Posterior vena cava (tissue), 2 donors: Measurements from ENCODE around the gene TNIP3. TPM values are rescaled to one million over a fixed set of nuclear protein-coding genes. Genes with fewer than 3 reads are reported as not detected.
"Not testable (repeated sequence)": the region's sequence is repeated elsewhere in the genome, so short reads cannot be mapped to it uniquely, and the experiment has no call there.

Experiments
- DNase-seq: peaks from one replicate; pipeline ENCODE4 v3.0.0-alpha.2; 2020; ENCODE audit warnings: low spot score
- intact Hi-C, 2 donors: fragments of 100-400 bp; cut with DNase I; formaldehyde crosslinking; loops; one replicate each; pipeline versions ENCODE4 v1.14.1 to v1.14.2; 2022 to 2023
- long read RNA-seq, 2 donors: library from polyadenylated mRNA; unstranded; transcript quantifications; one replicate each; pipeline ENCODE4 v2.0.0, GENCODE V29; 2020 to 2021
- total RNA-seq, 2 donors: library from RNA; stranded (reverse); fragmentation: NEBNext Ultra II Directional; extraction: Animal tissue kit (Norgen Biotek cat#: 25700); gene quantifications; one replicate each; pipeline ENCODE4 v1.2.1, GENCODE V29; 2021
- donor health status: DM: yes; HTN: yes; CAD: no.
- donor health status: DM: yes; HTN: yes; CAD: no.

The TNIP3 gene, protein sequence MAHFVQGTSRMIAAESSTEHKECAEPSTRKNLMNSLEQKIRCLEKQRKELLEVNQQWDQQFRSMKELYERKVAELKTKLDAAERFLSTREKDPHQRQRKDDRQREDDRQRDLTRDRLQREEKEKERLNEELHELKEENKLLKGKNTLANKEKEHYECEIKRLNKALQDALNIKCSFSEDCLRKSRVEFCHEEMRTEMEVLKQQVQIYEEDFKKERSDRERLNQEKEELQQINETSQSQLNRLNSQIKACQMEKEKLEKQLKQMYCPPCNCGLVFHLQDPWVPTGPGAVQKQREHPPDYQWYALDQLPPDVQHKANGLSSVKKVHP
- under 1 TPM in 1 of 2 donors, not detected in 1; 0.19 TPM for total RNA-seq
- long read RNA-seq, donor 1 = 0 reads
- long read RNA-seq, donor 2 = 0 reads

DNA sequence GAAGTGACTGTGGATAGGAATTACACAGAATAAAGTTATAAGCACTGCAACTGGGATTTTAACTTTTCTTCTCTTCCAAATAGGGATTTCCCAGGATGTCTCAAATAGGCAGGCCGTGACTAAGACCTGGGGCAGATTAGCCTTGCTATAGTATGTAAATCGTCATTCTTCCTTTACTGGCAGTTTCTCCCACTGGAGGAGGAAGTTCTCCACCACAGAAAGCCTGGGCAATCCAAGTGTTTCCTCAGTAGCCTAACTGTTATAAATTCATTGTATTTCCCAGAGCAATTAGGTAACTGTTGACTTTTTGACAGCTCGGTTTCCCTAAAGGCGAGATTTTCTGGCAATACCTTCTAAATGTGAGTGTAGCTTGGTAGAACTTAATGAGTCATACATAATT is at the start of gene TNIP3:
Gene TNIP3, minus strand, starts transcription at position 31 of the 400 bp plus-strand sequence. CDS start 196 bp downstream, outside the sequence.
- intact Hi-C loops = no loop called here
- DNase-seq = no peak

DNA sequence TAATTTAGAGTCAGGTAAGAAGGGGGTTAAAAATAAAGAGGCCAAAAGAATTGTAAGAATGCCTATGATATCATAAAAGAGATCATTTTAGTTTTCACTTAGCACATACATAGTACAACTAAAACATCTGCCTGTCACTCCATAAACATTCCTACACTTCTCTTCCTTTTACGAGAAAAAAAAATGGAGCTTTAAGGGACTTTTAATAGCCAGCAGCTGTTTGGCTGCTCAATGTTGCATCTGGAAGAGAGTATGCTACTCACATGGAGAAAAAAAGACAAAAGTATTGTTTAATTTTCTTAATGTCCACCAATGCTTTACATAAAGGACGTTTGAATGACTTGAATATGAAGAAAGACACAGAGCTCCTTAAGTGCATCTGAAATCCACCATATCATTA is 48.7 kb upstream of the TNIP3 start:
- no peak for DNase-seq
- intact Hi-C loops = no loop called here

DNA sequence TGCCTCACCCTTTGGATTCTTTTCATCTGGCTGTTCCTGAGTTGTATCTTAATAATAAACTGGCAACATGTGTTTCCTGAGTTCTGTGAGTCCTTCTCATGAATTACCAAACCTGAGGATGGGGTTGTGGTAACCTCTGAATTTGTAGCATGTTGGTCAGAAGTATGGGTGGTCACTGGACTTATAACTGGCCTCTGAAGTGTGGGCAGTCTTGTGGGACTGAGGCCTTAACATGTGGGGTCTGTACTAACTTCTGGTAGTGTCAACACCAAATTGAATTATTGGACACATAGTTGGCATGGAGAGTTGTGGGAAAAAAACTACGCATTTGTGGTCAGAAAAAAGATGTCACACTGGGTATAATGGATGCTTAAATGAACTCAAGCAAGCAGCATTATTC is 45.0 kb upstream of the TNIP3 start:
- no peak for DNase-seq
- intact Hi-C loops = no loop called here

DNA sequence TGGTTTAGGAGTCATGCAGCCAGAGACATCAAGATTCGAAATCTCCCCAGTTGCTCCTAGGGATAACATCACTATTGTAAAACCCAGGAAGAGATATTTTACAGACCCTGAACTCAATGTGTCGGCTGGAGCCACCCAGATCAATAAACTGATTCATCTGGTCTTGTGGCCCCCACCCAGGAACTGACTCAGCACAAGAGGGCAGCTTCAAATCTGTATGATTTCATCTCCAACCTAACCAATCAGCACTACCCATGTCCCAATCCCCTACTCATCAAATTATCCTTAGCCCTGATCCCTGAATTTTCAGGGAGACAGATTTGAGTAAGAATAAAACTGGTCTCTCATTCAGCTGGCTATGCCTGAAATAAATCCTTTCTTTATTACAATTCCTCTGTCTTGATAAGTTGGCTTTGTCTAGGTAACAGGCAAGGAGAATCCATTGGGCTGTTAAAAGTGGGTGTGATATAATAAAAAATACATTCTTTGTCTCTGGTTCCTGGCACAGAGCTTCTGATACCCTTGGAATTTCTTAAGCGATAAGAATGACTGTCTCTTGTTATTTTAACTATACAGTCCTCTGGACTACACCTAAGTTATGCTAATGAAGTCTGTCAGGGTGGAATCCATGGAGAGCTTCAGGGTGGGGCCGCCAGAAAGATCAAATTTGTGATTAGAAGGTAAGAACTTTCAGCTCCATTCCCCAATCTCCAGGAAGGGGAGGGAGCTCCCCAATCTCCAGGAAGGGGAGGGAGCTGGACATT is 44.3 kb upstream of the TNIP3 start:
- DNase-seq = no peak
- intact Hi-C loops = no loop called here

DNA sequence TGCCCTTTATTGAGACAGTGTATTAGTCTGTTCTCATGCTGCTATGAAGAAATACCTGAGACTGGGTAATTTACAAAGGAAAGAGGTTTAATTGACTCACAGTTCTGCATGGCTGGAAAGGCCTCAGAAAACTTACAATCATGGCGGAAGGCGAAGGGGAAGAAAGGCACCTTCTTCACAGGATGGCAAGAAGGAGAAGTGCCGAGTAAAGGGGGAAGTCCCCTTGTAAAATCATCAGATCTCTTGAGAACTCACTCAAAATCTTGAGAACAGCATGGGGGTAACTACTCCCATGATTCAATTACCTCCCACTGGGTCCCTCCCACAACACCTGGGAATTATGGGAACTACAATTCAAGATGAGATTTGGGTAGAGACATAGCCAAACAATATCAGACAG is 41.7 kb upstream of the TNIP3 start:
- not testable (repeated sequence) for DNase-seq
- intact Hi-C loops = loop anchor here in 1 of 2 donors (2.0 kb wide), 1 partner anchor 23 kb away; no protein-coding TSS in a partner anchor

DNA sequence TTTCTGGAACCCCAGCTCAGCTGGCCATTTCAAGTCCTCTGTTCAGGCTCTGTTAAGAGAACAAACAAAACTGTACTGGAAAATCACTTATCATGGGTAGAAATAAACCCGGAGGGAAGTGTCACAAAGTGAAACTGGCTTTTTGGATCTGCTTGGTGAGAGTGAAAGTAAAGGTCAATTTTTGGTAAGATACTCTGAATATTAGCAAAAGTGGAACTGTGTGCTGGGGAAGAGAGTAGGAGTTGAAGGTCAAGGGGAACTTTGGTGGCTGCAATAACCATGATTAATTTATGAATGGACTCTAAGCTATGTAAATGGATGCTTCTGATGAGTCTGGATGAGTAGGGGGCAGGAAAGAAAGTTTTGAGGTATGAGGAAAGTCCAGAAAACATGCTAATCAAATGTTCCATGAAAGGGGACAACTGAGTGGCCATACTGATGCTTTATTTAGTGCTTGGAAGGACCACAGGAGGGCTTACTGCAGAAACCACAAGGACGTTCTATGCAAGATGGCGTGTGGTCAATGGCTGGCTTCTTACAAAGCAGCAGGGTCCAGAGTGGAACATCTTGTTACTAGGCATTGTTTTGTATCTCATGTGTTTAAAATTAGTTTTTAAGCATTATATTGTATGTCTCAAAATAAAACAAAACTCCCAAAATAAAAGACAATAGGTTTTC is 36.8 kb upstream of the TNIP3 start:
- no peak for DNase-seq
- intact Hi-C loops = no loop called here

DNA sequence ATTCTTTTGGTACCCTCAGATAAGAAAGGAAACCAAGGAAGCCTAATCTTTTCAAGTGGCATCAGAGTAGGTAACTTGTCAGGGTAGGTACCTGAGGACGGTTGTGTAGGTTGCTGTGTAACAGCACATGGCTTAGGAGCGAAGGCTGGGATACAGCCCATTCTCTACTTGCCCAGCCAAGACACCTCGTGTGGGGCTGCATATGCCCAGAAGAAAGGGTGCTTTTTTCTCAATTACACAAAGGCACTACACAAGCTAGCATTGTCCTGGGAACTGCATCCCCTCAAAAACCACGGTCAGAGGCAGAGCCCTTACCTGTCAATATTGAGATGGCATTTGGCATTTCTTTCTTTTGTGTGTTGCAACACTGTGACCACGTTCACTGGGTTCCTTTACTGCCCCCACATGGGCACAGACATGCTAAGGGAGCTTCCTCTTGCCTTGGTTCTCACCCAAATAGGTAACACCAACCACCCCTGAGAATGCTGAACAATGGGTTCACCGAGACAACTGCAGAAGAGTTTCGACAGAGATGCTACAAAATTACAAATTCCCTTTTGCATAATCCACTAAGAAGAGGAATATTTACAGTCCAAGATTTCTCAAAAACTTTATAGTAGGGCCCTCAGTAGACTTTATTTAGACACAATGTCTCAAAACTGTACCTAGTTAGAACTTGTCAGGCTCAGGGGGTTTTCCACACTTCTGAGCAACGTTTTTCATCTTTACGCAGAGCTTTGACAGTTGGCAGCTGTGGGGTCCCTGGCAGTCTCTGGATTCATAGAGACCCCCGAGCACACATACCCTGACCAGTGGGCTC is 35.8 kb upstream of the TNIP3 start:
- DNase-seq = no peak
- intact Hi-C loops = no loop called here

DNA sequence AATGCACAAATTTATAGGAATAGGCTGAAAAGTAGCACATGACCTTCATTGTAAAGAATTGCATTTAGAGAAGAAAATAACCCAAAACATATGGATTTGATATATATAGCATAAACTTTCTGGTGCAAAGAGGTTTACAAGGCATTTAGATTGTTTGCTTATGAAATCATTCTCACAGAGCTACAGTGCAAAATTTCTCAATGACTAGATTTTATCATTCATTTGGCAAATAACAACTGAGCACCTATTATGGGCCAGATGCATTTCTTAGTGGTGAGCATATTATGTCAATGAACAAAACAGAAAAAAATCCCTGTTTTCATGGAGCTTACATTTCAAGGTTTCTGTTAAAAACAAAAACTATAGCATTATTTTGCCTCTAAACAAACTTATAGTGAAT is 34.1 kb upstream of the TNIP3 start:
- intact Hi-C loops = no loop called here
- no peak for DNase-seq

DNA sequence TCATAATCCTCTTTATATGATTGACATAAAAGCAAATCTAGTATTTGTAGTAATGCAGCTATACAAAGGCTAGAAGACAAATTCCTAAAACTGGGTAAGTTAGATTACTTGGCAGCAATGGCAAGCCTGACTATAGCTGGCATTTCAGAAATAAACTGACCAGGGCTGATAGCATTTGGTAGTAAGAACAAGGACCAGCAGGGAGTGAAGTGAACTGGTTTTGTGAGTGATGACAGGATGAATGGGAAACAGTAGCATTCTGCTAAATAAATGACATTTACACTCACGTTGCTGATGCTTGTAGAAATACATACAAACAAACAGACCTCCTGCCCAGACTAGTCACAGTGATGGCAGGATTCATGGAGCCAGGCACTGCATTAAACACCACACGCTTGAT is 31.5 kb upstream of the TNIP3 start:
- DNase-seq = no peak
- intact Hi-C loops = no loop called here

DNA sequence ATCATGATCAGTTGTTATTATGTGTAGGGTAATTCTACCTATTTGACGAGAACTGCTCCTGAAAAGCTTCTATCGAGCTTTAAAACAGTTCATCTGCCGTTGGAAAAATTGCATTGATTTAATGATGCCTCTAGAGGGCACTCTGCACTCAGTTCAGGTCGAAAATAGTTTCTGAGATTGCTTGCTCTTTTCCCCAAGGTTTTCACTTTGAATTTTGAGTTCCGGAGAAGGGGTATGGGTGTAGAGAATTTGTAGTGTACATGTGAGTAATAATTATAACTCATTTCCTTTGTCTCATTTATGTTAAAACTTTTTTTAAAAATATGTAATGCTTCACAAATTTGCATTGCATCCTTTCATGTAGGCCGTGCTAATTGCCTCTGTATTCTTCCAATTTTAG is 28.4 kb upstream of the TNIP3 start:
- intact Hi-C loops = no loop called here
- no peak for DNase-seq

DNA sequence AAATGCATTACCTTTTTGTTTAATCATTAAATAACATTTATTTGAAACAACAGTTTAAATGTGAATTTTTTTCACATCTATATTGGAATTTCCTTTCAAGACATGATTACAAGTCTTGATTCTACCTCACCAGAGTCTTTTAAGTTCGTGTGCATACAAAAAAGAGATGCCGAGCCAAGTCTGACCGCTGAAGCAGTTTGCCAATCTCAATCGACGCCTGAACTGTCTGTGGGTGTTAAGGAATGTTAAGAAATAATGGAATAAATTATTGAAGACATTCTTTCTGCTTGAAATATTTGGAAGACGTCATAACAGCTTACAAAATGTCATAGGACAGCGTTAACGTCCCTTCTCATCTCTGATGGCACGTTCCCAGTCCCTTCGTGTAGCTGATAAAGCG is 27.9 kb upstream of the TNIP3 start:
- intact Hi-C loops = no loop called here
- no peak for DNase-seq

DNA sequence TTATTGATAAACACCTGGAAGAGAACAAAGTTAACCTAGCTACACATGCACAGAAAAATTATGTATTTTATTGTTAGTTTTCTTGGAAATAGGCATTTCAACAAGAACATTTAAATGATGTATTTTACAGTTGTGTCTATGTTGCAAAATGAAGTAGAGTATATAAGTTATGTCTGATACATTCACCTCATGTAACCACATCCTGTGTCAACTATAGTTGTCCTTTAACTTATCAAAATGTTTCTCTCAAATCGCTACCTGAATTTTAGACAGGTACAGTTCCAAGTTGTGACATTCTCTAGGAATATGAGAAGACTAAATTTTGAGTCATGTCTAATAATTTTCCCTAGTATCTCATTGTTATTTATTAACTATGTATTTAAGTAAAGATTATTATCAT is 27.2 kb upstream of the TNIP3 start:
- no peak for DNase-seq
- intact Hi-C loops = no loop called here

DNA sequence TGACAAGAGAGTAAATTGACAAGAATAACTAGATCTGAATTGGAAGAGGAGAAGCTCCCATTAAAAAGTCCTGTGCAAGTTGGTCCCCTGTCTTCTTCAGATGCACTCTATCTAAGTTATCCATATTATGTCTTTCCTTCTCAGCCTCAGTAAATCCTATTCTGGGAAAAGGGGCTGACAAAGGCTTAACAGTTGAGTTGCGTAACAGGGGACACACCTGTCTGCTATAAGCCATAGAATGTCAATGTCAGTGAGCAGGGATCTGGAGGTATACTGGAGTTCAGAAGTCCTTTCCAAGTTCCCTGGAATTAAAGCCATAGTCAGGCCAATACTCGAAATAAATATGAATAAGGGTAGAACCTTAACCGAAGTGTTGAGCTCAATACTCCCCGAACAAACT is 26.3 kb upstream of the TNIP3 start:
- intact Hi-C loops = no loop called here
- DNase-seq = no peak

DNA sequence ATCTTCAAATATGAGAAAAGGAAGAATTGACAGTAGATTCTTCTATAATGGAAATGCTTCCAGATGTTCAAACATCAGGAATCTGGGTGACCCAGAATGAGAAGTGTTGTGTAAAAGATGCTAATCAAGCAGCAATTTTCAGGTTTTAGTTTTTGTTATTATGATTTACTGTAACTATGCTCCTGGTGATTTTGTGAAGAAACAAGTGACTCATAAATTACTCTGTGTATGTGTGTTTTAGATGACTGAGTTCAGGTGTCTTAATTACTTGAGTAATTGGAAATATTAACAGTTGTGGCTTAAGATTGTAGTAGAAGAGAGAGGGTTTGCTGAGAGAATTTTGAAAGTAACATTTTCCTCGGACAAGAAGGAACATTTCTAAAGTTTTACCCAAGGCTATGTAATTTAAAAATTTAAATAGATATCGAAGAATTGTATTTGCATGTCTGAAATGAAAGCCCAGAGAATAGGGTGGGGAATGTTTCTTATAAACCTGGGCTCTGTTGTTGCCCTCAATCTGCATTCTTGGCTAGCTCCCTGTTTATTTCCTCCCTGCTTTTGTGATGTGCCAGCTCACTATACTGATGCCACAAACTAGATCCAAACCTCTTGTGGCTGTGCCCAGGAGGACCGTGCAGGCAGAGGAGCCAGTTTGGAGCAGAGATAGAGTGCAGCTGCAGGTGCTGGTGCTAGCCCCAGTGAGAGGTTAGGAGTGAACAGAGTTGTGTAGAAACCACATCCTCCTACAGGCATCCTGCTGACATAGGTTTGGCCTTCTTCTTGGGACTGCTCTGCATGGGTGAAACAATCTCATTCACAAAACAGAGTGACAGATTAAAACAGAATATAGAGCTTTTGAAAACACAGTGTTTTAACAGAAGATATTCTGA is 25.4 kb upstream of the TNIP3 start:
- DNase-seq = no peak
- intact Hi-C loops = no loop called here

DNA sequence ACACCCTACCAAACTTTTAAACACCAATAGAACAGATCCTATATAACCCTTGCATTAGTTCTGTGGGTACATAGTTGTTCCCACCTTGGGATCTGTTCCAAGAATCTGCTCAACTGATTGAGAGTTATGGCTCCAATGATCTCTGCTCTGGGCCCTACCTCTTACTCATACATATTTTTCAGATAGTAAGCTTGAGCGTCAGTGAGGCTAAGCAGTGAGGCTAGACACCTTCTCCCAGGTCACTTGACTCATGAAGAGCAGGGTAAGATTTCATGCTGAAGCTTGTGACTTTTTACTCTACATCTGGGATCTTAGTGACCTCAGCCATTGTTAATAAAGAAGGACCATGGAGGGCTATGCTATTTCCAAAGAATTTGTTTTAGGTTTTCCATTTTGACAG is 23.1 kb upstream of the TNIP3 start:
- intact Hi-C loops = no loop called here
- DNase-seq = no peak

DNA sequence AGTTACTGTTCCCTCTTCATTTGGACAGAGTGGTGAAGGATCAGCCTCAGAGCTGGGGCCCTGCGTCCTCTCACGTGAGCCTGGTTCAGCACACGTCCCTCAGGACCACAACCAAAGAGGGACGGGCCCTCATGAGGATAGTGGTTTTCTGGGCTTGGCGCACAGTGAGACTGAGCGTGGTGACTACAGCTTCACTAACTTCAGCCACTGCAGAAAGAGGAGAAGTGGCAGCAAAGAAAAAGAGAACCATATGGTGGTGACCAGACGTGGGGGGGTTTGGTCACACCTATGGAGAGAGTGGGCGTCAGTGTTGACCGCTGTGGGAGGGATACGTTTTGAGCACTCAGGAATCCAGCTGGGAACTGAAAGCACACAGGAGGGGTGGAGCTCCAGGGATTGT is 21.8 kb upstream of the TNIP3 start:
- no peak for DNase-seq
- intact Hi-C loops = no loop called here

DNA sequence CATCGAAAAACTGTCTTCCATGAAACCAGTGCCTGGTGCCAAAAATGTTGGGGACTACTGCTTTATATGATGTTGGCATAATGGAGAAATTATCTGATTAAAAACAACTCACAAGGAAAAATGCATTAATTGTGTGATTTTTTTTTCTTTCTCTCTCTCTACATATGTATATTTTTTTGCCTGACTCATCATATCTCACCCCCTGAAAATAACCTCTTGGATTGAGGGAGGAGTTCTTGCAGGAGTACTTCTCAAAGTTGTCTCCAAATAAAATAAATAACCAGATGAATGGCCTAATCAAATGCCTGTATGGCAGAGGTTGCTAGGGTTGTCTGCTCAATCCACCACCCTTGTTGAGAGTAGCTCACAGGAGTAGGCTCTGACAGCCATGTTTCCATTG is 19.9 kb upstream of the TNIP3 start:
- intact Hi-C loops = loop anchor here in 1 of 2 donors (2.0 kb wide), 1 partner anchor 21 kb away; no protein-coding TSS in a partner anchor

DNA sequence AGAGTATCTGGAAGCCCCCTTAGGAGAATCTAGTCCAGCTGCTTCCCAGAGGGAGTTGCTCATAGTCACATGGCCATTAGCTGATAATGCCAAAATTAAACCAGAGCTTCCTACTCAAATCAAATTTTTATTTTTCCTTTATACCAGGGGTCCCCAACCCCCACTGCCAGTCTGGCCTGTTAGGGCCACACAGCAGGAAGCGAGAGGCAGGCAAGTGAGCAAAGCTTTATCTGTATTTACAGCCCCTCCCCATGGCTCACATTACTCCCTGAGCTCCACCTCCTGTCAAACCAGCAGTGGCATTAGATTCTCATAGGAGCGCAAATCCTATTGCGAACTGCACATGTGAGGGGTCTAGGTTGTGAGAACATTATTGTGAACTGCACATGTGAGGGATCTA is 19.2 kb upstream of the TNIP3 start:
- intact Hi-C loops = loop anchor here in 1 of 2 donors (2.0 kb wide), 1 partner anchor 21 kb away; no protein-coding TSS in a partner anchor
- DNase-seq = no peak

More for the DNA sequence above, 19.9 kb upstream of the TNIP3 start:
- no peak for DNase-seq
